Fibroblast of skin of left biceps (primary cell): ENCODE data around the gene LRRC38.
"Not testable (repeated sequence)": the region's sequence is repeated elsewhere in the genome, so short reads cannot be mapped to it uniquely, and the experiment has no call there.

ENCODE experiments used
- DNase-seq, 2 experiments: peaks; one replicate each; pipeline ENCODE4 v3.0.0-alpha.2; 2013; ENCODE audit warnings: low read depth in 2 of 2

The LRRC38 gene

GRCh38 chr1:13513895-13514546, at the start of gene LRRC38:
Gene LRRC38, minus strand, starts transcription at chr1:13514003. Its CDS starts 410 bp downstream, at chr1:13513593.
- no peak for DNase-seq

DNA sequence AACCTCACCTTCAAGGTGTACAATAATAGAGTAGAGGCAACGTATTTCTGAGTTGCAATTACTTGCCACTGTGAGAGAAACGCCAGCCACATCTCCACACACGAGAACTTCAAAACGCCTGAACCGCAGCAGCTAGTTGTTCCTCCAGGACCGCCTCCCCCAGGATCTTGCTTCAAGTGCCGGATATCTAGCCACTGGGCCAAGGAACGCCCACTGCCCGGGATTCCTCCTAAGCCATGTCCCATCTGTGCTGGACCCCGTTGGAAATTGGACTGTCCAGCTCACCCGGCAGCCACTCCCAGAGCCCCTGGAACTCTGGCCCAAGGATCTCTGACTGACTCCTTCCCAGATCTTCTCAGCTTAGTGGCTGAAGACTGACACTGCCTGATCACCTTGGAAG, 49.2 kb upstream of the LRRC38 start:
- DNase-seq, result not testable (repeated sequence)

- no peak for DNase-seq
Observed at GRCh38 chr1:13560541-13560940, 46.7 kb upstream of the LRRC38 start.

GRCh38 chr1:13556224-13556764, 42.5 kb upstream of the LRRC38 start:
- DNase-seq, result no peak

- DNase-seq, result no peak
Observed at GRCh38 chr1:13554798-13555197, 41.0 kb upstream of the LRRC38 start.

DNA sequence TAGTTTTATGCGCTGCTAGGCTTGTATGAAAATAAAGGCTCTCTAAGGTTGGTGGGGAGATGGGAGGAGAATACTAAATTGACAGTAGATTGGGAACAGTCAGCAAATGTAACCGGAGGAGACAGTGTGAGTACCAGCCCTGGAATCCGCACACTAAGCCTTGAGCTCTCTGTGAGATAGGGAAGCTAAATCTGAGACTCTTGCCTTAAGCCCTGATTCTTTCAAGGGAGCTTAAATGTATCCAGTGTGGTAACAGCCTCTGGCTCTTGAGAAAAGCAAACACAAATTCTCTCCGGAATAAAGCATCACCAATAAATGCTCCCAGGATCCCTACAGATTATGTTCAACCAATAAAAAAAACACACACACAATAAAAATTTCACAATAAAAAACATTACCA, 36.9 kb upstream of the LRRC38 start:
- no peak for DNase-seq

- DNase-seq, result no peak
Observed at GRCh38 chr1:13549521-13549920, 35.7 kb upstream of the LRRC38 start.

GRCh38 chr1:13549021-13549420, 35.2 kb upstream of the LRRC38 start:
- no peak for DNase-seq

- DNase-seq, result no peak
Observed at GRCh38 chr1:13548281-13548680, 34.5 kb upstream of the LRRC38 start.

- DNase-seq, result no peak
Observed at GRCh38 chr1:13546791-13547190, 33.0 kb upstream of the LRRC38 start.

DNA sequence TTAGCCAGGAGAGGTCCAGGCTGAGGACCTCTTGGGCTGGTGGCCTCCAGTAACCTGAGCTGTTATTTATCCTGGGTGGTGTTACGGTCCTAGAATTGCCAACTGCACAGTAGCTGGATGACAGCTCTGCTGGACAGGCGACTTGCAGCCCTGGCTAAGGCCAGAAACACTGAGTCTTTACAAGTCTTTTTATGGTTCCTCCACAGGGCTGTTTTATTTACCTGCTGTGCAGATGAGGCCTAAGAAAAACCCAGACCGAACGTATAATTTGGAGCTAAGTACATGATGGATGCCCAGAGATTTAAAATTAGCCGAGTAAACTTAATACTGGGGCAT, 30.4 kb upstream of the LRRC38 start:
- no peak for DNase-seq

DNA sequence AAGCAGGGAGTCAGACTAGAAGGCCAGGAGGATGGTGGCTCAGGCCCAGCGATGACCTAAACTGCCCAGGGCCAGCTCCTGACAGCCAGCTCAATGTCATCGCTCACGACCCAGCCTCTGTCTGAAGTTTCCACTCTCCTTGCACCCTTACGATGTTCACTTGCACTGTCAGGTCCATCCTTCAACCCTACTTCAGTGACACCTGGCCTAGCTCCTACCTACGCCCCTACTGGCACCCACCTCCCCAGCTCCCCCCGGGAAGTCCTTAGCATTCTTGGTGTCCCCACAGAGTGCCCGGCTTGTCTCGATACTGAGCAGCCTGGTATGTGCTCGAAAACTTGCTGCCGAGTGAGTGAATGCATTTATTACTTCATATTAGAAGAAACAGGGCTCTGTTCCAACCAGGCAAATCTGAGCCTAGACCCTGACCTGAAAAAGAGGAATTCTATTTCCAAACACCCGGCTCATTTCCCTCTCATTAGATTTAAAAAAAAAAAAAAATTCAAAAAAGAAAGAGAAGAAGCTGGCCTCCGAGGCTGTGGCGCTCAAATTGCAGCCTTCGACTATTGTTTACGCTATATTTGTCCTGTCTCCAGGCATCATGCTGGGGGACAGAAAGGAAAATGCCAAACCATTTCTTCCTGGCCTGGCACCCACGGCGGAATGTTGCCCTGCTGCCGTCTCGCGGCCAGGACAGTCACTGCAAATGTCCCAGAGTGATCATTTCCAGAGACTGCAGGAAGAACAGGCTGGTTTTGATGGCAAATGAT, 29.8 kb upstream of the LRRC38 start:
- DNase-seq, result no peak

GRCh38 chr1:13541435-13542215, 27.8 kb upstream of the LRRC38 start:
- no peak for DNase-seq

DNA sequence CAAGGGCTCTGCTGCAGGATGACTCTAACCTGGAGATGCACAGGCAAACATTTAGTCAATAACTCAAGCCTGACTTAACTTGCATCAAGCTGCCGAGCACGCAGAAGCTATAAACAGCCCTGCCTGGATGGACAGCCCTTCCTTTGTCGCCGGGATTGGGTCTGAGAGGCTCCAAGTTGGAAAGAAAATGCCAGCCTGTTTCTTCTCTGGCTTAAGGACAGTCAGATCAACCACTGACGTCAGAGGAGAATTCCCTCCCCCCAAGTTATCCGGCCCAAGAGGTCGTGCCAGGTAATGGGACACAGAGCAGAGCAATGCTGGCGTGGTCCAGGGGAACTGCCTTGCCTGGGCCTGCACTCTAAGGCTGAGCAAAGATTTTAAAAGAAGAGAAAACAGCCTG, 27.1 kb upstream of the LRRC38 start:
- no peak for DNase-seq

DNA sequence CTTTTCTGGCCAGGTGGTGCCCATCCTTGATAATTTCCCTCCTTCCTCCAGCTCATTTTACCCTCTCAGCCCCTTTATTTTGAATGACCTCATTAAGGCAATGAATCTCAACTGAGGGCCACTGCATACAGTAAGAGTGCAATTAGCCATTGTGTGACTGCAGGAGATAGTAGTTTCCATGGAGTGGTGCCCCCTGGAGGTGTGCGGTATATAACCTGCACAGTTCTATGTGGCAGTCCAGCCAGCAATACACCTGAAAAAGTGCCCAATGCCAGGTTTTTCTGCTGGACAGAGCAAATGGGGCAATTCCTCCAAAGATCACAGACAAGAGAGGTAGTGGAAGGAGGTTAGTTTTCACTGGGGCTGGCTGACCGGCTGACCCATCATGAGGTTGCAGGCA, 25.9 kb upstream of the LRRC38 start:
- DNase-seq, result no peak

DNA sequence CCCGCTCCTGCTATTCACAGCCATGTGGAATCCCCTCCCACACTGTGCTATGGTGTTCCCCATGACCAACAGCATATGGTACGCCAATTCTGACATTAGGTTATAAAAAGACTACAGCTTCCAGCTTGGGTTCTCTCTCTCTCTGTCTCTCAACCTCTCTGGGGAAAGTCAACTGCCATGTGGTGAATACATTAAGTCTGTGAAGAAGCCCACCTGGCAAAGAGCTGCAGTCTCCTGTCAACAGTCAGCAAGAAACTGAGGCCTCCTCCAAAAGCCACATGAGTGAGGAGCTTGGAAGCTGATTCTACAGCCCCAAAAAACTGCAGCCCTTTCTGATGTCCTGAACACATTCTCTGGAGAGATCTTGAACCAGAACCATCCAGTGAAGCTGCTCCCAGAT, 25.0 kb upstream of the LRRC38 start:
- DNase-seq, result no peak

DNA sequence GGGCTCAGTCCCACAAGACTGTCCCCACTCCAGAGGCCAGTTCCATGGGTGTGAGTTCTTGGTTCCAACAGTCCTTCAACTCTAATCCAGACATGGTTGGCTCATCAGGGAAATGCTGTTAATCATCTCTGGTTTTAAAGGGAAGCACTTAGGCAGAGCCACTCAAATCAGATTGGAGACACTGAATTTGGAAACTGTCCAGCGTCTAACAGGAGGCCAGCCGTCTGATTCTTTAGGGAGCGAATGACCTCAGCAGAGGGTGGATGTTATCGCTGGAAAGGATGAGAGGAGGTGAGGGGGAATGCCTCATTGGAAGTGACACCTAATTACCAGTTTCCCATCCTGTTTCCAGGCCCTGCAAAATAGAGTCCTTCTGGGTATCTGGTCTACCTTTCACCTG, 22.8 kb upstream of the LRRC38 start:
- DNase-seq, result no peak

GRCh38 chr1:13535227-13535626, 21.4 kb upstream of the LRRC38 start:
- DNase-seq, result no peak

- no peak for DNase-seq
Observed at GRCh38 chr1:13528320-13528719, 14.5 kb upstream of the LRRC38 start.

DNA sequence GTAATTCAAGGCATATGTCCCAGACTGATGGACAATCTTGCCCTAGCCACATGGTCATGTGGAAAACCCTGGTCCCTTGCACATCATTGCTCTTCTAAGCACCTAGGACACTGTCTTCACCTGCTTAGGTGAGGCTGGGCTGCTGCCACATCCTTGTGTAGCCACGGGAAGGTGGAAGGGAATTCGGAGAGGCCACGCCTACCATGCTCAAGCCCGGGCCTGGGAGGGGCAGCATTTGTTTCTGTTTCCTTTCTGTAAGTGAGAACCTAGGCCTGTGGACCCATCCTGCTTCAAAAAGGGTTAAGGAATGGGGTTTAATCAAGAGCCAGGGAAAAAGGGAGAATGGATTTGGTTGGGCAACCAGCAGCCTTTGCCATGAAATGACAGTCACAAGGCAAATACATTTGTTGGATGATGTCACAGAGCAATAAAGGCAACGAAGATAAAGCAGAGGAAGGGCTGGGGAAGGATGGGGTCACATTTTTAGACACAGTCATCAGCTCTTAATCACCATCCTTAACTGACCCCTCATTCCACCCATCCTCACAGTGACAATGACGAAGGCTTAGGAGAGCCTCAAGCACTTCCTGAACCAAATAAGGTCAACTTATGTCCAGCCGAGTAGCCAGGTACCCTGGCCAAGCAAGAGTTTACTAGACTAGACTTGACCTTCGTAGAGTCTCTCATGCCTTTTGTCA, 10.1 kb upstream of the LRRC38 start:
- no peak for DNase-seq

GRCh38 chr1:13520985-13521384, 7.2 kb upstream of the LRRC38 start:
- DNase-seq, result no peak
